Neural cell (in vitro differentiated cells): Measurements from ENCODE around the gene BTBD9. TPM values are rescaled to one million over a fixed set of nuclear protein-coding genes. Genes with fewer than 3 reads are reported as not detected.

Experiments used
- H2AFZ ChIP-seq: fragments of 200-600, 300-800 bp; sonication (generic), shearing (Covaris generic); 2 replicates; pipeline ENCODE4 v1.6.0; 2014; ENCODE audit warnings: low read depth, mild to moderate bottlenecking, antibody characterized with exemption, low read length, moderate library complexity
- H3F3A ChIP-seq: fragments of 200-600 bp; shearing (Covaris generic); 2 replicates; pipeline ENCODE4 v1.6.1; 2016; ENCODE audit warnings: mild to moderate bottlenecking, moderate library complexity, mixed read lengths, antibody characterized with exemption, low read length; ENCODE audit not compliant: insufficient read depth, poor library complexity, severe bottlenecking
- H3K27ac ChIP-seq: fragments of 200-600, 300-800 bp; sonication (generic), shearing (Covaris generic); 2 replicates; pipeline ENCODE4 v1.5.1; 2014; ENCODE audit warnings: mild to moderate bottlenecking, low read length, moderate library complexity
- H3K27me3 ChIP-seq: fragments of 300-800, 200-600 bp; sonication (generic), shearing (Covaris generic); 2 replicates; pipeline ENCODE4 v1.6.0; 2014; ENCODE audit warnings: mild to moderate bottlenecking, low read depth, low read length, moderate library complexity; ENCODE audit not compliant: insufficient read depth
- H3K36me3 ChIP-seq: fragments of 300-800, 200-600 bp; sonication (generic), shearing (Covaris generic); 2 replicates; pipeline ENCODE4 v1.5.1; 2014; ENCODE audit warnings: mild to moderate bottlenecking, antibody characterized with exemption, low read length, moderate library complexity; ENCODE audit not compliant: insufficient read depth
- H3K4me2 ChIP-seq: fragments of 300-800, 200-600 bp; sonication (generic), shearing (Covaris generic); 2 replicates; pipeline ENCODE4 v1.6.0; 2014; ENCODE audit warnings: mild to moderate bottlenecking, low read length
- H3K4me3 ChIP-seq: fragments of 300-800, 200-600 bp; sonication (generic), shearing (Covaris generic); 2 replicates; pipeline ENCODE4 v1.5.1; 2014; ENCODE audit warnings: mild to moderate bottlenecking, low read length, moderate library complexity
- H3K79me2 ChIP-seq: fragments of 200-600 bp; shearing (Covaris generic); replicated peaks from 2 replicates; pipeline ENCODE4 v1.6.0; 2014; ENCODE audit warnings: mild to moderate bottlenecking, low read length, moderate library complexity; ENCODE audit not compliant: insufficient read depth
- H3K9ac ChIP-seq: fragments of 300-800, 200-600 bp; sonication (generic), shearing (Covaris generic); 2 replicates; pipeline ENCODE4 v1.6.1; 2016; ENCODE audit warnings: mild to moderate bottlenecking, low read length, mixed read lengths
- H3K9me2 ChIP-seq: fragments of 200-600 bp; shearing (Covaris generic); 2 replicates; pipeline ENCODE4 v1.6.1; 2016; ENCODE audit warnings: mild to moderate bottlenecking, low read length, mixed read lengths; ENCODE audit not compliant: insufficient read depth
- H3K9me3 ChIP-seq: fragments of 200-600, 300-800 bp; sonication (generic), shearing (Covaris generic); 2 replicates; pipeline ENCODE4 v1.6.1; 2016; ENCODE audit warnings: mild to moderate bottlenecking, mixed run types, low read length, moderate library complexity, mixed read lengths
- H4K20me1 ChIP-seq: fragments of 200-600 bp; shearing (Covaris generic); 2 replicates; pipeline ENCODE4 v1.6.1; 2016; ENCODE audit warnings: mild to moderate bottlenecking, mixed run types; ENCODE audit not compliant: insufficient read depth
- EP300 ChIP-seq: fragments of 450-650 bp; conservative IDR thresholded peaks from 2 replicates; pipeline ENCODE4 v1.6.1; 2014; ENCODE audit warnings: antibody characterized with exemption, mild to moderate bottlenecking, moderate library complexity; ENCODE audit not compliant: poor library complexity, severe bottlenecking
- EZH2 ChIP-seq: fragments of 200-600, 300-800 bp; shearing (Covaris generic), sonication (generic); IDR thresholded peaks from 2 replicates; pipeline ENCODE4 v1.6.1; 2014; ENCODE audit warnings: antibody characterized with exemption, low read length, borderline replicate concordance, mild to moderate bottlenecking; ENCODE audit not compliant: insufficient read depth, poor library complexity, severe bottlenecking
- MXI1 ChIP-seq: fragments of 450-650 bp; conservative IDR thresholded peaks from 2 replicates; pipeline ENCODE4 v1.6.1; 2014; ENCODE audit warnings: antibody characterized with exemption, mild to moderate bottlenecking; ENCODE audit not compliant: poor library complexity, severe bottlenecking
- POLR2AphosphoS5 ChIP-seq: IDR thresholded peaks from 2 replicates; pipeline ENCODE4 v1.6.1; 2012
- RAD21 ChIP-seq: fragments of 450-650 bp; conservative IDR thresholded peaks from 2 replicates; pipeline ENCODE4 v1.6.1; 2014; ENCODE audit warnings: antibody characterized with exemption, mild to moderate bottlenecking, moderate library complexity
- SMC3 ChIP-seq: fragments of 450-650 bp; conservative IDR thresholded peaks from 2 replicates; pipeline ENCODE4 v1.6.1; 2014; ENCODE audit warnings: antibody characterized with exemption, mild to moderate bottlenecking, moderate library complexity; ENCODE audit not compliant: poor library complexity
- TAF1 ChIP-seq: IDR thresholded peaks from 2 replicates; pipeline ENCODE4 v1.6.1; 2012; ENCODE audit warnings: low read depth
- polyA plus RNA-seq: library from polyadenylated mRNA; depleted of rRNA; stranded (reverse); fragments of >200 nt; gene quantifications from 2 replicates; pipeline ENCODE4 v1.2.3, GENCODE V29; 2014
- TF ChIP-seq, protein P1 (sequence below): fragments of 450-650 bp; IDR thresholded peaks from 2 replicates; pipeline ENCODE4 v1.5.1; 2014; ENCODE audit warnings: antibody characterized with exemption, mild to moderate bottlenecking, moderate library complexity; ENCODE audit not compliant: poor library complexity, severe bottlenecking
- TF ChIP-seq, protein P2 (sequence below): IDR thresholded peaks from 2 replicates; pipeline ENCODE4 v1.6.1; 2012; ENCODE audit warnings: borderline replicate concordance

The BTBD9 gene
- polyA plus RNA-seq, 1 donor from 2014 or later: 6.2 TPM

DNA sequence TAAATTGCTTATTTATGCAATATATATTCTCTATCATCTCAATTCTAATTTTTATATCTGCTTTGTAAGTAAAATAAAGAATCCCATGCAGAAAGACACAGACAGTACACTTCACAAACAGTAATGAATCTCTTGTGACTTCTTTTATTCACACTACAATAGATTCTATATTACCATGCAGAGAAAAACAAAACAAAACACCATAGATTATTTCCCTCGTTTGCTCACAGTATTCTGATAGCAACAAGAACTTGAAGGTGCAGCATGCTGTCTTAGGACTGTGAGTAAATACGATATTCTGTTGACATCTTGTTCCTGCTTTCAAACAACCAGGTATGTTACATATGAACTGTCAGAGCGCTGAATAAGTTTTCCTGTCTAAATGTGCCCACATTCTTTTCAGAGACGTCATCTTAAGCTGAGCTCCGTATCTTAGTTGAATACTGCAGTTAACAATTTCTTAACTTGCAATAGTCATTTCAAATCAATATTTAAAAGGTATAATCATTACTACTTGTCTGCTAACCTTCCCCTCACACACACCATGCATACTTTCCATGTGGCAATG is 140.1 kb downstream of the BTBD9 start:
- no peaks in the 10 kb centered on the region for H3K9me3 ChIP-seq
- H3K4me3 ChIP-seq: no peak overlapping the region
- no peak overlapping the region for H3K27ac ChIP-seq
- no peaks in the 10 kb centered on the region for H3K36me3 ChIP-seq
- no peaks in the 10 kb centered on the region for H4K20me1 ChIP-seq
- no peaks in the 10 kb centered on the region for H3K9me2 ChIP-seq
- H3K79me2 ChIP-seq: no peaks in the 10 kb centered on the region
- H3K9ac ChIP-seq: peak overlapping the region; percentile 3
- no peaks in the 10 kb centered on the region for H3K27me3 ChIP-seq
- H3K4me2 ChIP-seq: no peak overlapping the region
- H3F3A ChIP-seq: no peaks in the 10 kb centered on the region
- TF ChIP-seq MXI1 (no peak), SMC3 (no peak), EP300 (no peak), EZH2 (no peak), POLR2AphosphoS5 (no peak), TAF1 (no peak), RAD21 (no peak)
- TF ChIP-seq, protein P1, sequence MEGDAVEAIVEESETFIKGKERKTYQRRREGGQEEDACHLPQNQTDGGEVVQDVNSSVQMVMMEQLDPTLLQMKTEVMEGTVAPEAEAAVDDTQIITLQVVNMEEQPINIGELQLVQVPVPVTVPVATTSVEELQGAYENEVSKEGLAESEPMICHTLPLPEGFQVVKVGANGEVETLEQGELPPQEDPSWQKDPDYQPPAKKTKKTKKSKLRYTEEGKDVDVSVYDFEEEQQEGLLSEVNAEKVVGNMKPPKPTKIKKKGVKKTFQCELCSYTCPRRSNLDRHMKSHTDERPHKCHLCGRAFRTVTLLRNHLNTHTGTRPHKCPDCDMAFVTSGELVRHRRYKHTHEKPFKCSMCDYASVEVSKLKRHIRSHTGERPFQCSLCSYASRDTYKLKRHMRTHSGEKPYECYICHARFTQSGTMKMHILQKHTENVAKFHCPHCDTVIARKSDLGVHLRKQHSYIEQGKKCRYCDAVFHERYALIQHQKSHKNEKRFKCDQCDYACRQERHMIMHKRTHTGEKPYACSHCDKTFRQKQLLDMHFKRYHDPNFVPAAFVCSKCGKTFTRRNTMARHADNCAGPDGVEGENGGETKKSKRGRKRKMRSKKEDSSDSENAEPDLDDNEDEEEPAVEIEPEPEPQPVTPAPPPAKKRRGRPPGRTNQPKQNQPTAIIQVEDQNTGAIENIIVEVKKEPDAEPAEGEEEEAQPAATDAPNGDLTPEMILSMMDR: no peak
- TF ChIP-seq, protein P2, sequence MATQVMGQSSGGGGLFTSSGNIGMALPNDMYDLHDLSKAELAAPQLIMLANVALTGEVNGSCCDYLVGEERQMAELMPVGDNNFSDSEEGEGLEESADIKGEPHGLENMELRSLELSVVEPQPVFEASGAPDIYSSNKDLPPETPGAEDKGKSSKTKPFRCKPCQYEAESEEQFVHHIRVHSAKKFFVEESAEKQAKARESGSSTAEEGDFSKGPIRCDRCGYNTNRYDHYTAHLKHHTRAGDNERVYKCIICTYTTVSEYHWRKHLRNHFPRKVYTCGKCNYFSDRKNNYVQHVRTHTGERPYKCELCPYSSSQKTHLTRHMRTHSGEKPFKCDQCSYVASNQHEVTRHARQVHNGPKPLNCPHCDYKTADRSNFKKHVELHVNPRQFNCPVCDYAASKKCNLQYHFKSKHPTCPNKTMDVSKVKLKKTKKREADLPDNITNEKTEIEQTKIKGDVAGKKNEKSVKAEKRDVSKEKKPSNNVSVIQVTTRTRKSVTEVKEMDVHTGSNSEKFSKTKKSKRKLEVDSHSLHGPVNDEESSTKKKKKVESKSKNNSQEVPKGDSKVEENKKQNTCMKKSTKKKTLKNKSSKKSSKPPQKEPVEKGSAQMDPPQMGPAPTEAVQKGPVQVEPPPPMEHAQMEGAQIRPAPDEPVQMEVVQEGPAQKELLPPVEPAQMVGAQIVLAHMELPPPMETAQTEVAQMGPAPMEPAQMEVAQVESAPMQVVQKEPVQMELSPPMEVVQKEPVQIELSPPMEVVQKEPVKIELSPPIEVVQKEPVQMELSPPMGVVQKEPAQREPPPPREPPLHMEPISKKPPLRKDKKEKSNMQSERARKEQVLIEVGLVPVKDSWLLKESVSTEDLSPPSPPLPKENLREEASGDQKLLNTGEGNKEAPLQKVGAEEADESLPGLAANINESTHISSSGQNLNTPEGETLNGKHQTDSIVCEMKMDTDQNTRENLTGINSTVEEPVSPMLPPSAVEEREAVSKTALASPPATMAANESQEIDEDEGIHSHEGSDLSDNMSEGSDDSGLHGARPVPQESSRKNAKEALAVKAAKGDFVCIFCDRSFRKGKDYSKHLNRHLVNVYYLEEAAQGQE: no peak
- H2AFZ ChIP-seq: no peak overlapping the region

DNA sequence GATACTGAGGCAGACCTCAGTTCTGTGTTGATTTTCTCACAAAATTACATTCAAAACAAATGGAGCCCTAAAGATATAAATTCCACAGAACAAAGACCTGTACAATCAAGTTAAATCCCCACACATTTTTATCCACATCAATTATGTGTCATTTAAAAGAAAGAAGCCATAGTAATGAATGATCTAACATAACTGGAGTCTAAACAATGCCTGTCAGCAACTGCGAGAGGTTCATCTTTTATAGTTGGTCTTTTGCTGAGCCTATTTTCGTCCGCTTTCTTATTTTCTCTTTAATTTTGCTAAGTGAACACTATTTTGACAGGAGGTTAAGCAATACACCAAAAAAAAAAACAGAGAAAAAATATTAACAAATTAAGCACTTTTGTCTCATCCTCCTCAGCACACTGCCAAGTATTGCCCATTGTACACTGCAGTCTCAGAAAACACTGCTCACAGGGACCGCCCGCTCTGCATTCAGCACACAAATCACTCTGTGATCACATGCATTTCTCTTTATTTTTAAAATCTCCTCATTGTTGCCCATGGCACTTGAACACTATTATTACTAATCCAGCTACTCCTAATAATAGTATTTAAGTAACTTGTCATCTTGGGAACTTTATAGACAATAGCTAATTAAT is 140.8 kb downstream of the BTBD9 start:
- peak overlapping the region; percentile 3 for H3K9ac ChIP-seq
- no peak overlapping the region for H3K4me2 ChIP-seq
- H3K79me2 ChIP-seq: no peaks in the 10 kb centered on the region
- no peaks in the 10 kb centered on the region for H3F3A ChIP-seq
- H3K9me2 ChIP-seq: no peaks in the 10 kb centered on the region
- no peak overlapping the region for H2AFZ ChIP-seq
- TF ChIP-seq MXI1: no peak
- TF ChIP-seq EP300: no peak
- no peak for TF ChIP-seq EZH2
- TF ChIP-seq, protein P2: no peak
- no peak for TF ChIP-seq SMC3
- TF ChIP-seq, protein P1: no peak
- TF ChIP-seq RAD21: no peak
- no peak for TF ChIP-seq POLR2AphosphoS5
- no peak for TF ChIP-seq TAF1
- H3K4me3 ChIP-seq: no peak overlapping the region
- H4K20me1 ChIP-seq: no peaks in the 10 kb centered on the region
- no peaks in the 10 kb centered on the region for H3K27me3 ChIP-seq
- H3K27ac ChIP-seq: peak overlapping the region; percentile 13
- no peaks in the 10 kb centered on the region for H3K9me3 ChIP-seq
- no peaks in the 10 kb centered on the region for H3K36me3 ChIP-seq
